GM12801 (cell line): ENCODE measurements around the gene LPAR5.

Source experiments
- CTCF ChIP-seq: IDR thresholded peaks from one replicate; pipeline ENCODE4 v1.5.1; 2011; ENCODE audit warnings: control low read depth; ENCODE audit not compliant: insufficient read length; ENCODE audit errors: extremely low read depth

Gene LPAR5

GRCh38 chr12:6638305-6638704 lies 2.5 kb upstream of the LPAR5 start:
- no peak for TF ChIP-seq CTCF

- TF ChIP-seq CTCF = no peak
These were observed 344 bp downstream of the LPAR5 start for GRCh38 chr12:6635375-6635855.

GRCh38 chr12:6632026-6632983 lies 3.5 kb downstream of the LPAR5 start:
- no peak for TF ChIP-seq CTCF

GRCh38 chr12:6631549-6631961 lies 4.2 kb downstream of the LPAR5 start:
- TF ChIP-seq CTCF = no peak

- no peak for TF ChIP-seq CTCF
These were observed 5.0 kb downstream of the LPAR5 start for GRCh38 chr12:6630736-6631135.

- TF ChIP-seq CTCF = no peak
These were observed 8.1 kb downstream of the LPAR5 start for GRCh38 chr12:6627616-6628015.

- no peak for TF ChIP-seq CTCF
These were observed 9.0 kb downstream of the LPAR5 start for GRCh38 chr12:6626654-6627283.
